Measurements from ENCODE around the gene MRGPRG. TPM values are rescaled to one million over a fixed set of nuclear protein-coding genes. Genes with fewer than 3 reads are reported as not detected.

Gene MRGPRG
- total and polyA plus RNA-seq, 2 experiments from 2014 or later: not detected

DNA sequence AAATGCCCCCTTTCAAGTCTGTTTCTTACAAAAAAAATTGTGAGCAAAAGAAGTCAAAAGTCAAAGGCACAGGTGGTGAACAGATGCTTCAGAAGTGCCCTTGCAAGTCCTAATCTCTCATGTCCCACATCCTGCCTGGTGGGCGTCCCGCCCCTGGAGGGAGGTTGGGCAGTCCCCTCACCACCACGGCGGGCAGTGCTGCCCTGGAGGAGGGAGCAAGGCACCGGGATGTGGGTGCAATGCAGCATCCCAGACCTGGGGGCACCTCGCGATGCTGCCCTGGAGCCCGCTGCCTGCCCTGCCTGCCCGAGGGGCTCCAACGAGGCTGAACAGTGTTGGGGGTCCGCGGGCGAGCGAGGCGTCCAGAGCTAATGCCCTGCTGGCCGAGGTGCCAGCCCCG, 15.9 kb downstream of the MRGPRG start:
- no peak for DNase-seq (ENCODE audit: low spot score)
- no peak overlapping the region for H2AFZ ChIP-seq
- no peak overlapping the region for H3K4me3 ChIP-seq

DNA sequence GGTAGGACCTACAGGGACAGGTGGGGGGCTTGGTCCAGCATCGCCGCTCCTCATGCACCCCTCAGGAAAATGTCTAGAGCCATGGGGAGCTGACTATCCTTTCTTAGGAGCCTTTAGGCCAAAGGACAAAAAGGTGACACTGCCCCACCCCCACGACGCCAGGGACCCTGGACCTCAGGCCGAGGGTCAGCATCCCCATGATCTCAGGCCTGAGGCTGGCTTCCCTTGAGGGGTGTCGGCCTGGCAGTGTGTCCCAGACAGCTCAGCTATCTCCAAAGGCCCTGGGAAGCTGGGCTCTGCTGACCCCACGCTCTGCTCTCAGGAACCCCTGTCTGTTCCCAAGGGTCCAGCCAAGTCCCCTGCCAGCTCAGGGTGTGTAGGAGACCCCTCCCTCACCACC, 16.3 kb downstream of the MRGPRG start:
- TF ChIP-seq EZH2phosphoT487 (IDR thresholded peaks at IDR 0.05; ENCODE audit: low read depth, severe bottlenecking, unreplicated experiment) (no peak), EZH2 (IDR thresholded peaks at IDR 0.05; ENCODE audit: borderline replicate concordance) (no peak)
- TF ChIP-seq, protein P1, sequence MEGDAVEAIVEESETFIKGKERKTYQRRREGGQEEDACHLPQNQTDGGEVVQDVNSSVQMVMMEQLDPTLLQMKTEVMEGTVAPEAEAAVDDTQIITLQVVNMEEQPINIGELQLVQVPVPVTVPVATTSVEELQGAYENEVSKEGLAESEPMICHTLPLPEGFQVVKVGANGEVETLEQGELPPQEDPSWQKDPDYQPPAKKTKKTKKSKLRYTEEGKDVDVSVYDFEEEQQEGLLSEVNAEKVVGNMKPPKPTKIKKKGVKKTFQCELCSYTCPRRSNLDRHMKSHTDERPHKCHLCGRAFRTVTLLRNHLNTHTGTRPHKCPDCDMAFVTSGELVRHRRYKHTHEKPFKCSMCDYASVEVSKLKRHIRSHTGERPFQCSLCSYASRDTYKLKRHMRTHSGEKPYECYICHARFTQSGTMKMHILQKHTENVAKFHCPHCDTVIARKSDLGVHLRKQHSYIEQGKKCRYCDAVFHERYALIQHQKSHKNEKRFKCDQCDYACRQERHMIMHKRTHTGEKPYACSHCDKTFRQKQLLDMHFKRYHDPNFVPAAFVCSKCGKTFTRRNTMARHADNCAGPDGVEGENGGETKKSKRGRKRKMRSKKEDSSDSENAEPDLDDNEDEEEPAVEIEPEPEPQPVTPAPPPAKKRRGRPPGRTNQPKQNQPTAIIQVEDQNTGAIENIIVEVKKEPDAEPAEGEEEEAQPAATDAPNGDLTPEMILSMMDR (IDR thresholded peaks at IDR 0.05; ENCODE audit: poor library complexity): no peak
- 73% methylated on average over 7 of the region's 7 CpGs for WGBS (ENCODE audit: low lambda C conversion rate, missing lambda C conversion rate)
- H3K9me3 ChIP-seq (ENCODE audit: low read depth): no peaks in the 10 kb centered on the region
- H3K36me3 ChIP-seq (replicated peaks; ENCODE audit: insufficient read depth, low read depth): no peaks in the 10 kb centered on the region
- no peak overlapping the region for H2AFZ ChIP-seq
- no peaks in the 10 kb centered on the region for H3K4me1 ChIP-seq (ENCODE audit: insufficient read depth)
- H3K9me2 ChIP-seq (replicated peaks; ENCODE audit: insufficient read depth): no peaks in the 10 kb centered on the region
- H3K4me3 ChIP-seq: no peak overlapping the region
- H3K79me2 ChIP-seq: no peaks in the 10 kb centered on the region
- peaks cover 50% of the 10 kb centered on the region for H3K27me3 ChIP-seq
- no peak for DNase-seq (ENCODE audit: low spot score)
- H3K27ac ChIP-seq: no peak overlapping the region
- H3K4me2 ChIP-seq: no peak overlapping the region
- H4K20me1 ChIP-seq (ENCODE audit: insufficient read depth, poor library complexity, severe bottlenecking): no peaks in the 10 kb centered on the region

More for the DNA sequence above, 15.9 kb downstream of the MRGPRG start:
- Histone ChIP-seq H4K20me1 (ENCODE audit: insufficient read depth, poor library complexity, severe bottlenecking) (no peaks in the 10 kb centered on the region), H3K27ac (no peak overlapping the region), H3K9me2 (replicated peaks; ENCODE audit: insufficient read depth) (no peaks in the 10 kb centered on the region), H3K9me3 (ENCODE audit: low read depth) (no peaks in the 10 kb centered on the region), H3K4me2 (peak overlapping the region; percentile 70), H3K79me2 (no peaks in the 10 kb centered on the region), H3K27me3 (peaks cover 50% of the 10 kb centered on the region), H3K36me3 (replicated peaks; ENCODE audit: insufficient read depth, low read depth) (no peaks in the 10 kb centered on the region), H3K4me1 (ENCODE audit: insufficient read depth) (no peaks in the 10 kb centered on the region)
- TF ChIP-seq EZH2 (IDR thresholded peaks at IDR 0.05; ENCODE audit: borderline replicate concordance): no peak
- TF ChIP-seq EZH2phosphoT487 (IDR thresholded peaks at IDR 0.05; ENCODE audit: low read depth, severe bottlenecking, unreplicated experiment): no peak
- TF ChIP-seq, protein P1 (IDR thresholded peaks at IDR 0.05; ENCODE audit: poor library complexity): no peak
- whole genome bisulfite sequencing (ENCODE audit: low lambda C conversion rate, missing lambda C conversion rate): 30% methylated on average over 16 of the region's 17 CpGs

DNA sequence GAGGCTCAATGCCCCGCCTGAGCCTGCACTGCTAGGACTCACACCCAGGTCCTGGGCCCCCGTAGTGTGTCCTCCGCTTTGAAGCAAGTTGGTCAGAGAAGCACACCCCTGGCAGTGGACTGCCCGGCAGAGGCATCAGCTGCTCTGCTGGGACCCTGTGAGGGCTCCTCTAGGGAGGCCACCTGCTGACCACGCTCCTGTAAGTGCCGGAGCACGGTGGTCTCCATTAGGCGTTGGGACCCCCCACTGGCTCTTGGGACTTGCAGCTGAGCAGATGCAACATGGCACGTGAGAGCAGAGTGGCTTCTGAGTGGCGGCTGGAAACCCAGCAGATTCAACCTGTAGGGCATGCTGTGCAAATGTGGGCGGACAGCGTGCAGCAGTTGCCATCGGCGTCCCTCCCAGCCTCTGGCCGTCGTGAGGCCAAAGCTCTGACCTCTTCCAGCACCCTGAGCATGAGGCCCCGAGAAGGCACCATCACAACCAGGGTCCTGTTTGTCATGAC, 16.9 kb downstream of the MRGPRG start:
- no peak for DNase-seq (ENCODE audit: low spot score)
- peaks cover 50% of the 10 kb centered on the region for H3K27me3 ChIP-seq
- no peak overlapping the region for H3K4me2 ChIP-seq

More for the DNA sequence above, 16.9 kb downstream of the MRGPRG start:
- Histone ChIP-seq H3K27ac (no peak overlapping the region), H3K9me2 (replicated peaks; ENCODE audit: insufficient read depth) (no peaks in the 10 kb centered on the region), H3K9me3 (ENCODE audit: low read depth) (no peaks in the 10 kb centered on the region), H3K4me1 (ENCODE audit: insufficient read depth) (no peaks in the 10 kb centered on the region), H3K36me3 (replicated peaks; ENCODE audit: insufficient read depth, low read depth) (no peaks in the 10 kb centered on the region), H3K4me3 (no peak overlapping the region), H3K79me2 (no peaks in the 10 kb centered on the region), H4K20me1 (ENCODE audit: insufficient read depth, poor library complexity, severe bottlenecking) (no peaks in the 10 kb centered on the region), H2AFZ (no peak overlapping the region)
- TF ChIP-seq EZH2 (IDR thresholded peaks at IDR 0.05; ENCODE audit: borderline replicate concordance): no peak
- no peak for TF ChIP-seq EZH2phosphoT487 (IDR thresholded peaks at IDR 0.05; ENCODE audit: low read depth, severe bottlenecking, unreplicated experiment)
- TF ChIP-seq, protein P1 (IDR thresholded peaks at IDR 0.05; ENCODE audit: poor library complexity): no peak
- 83% methylated on average over 17 of the region's 17 CpGs for WGBS (ENCODE audit: low lambda C conversion rate, missing lambda C conversion rate)

Data from hepatocyte (in vitro differentiated cells).